LNCAP (cell line): ENCODE results near the gene NCOA3.

ENCODE experiments used
- CTCF ChIP-seq: fragments of 450-650 bp; IDR thresholded peaks from 2 replicates; pipeline ENCODE4 v1.5.1; 2017; ENCODE audit warnings: mild to moderate bottlenecking

Gene NCOA3

GRCh38 chr20:47659904-47660601, 158.4 kb downstream of the NCOA3 start:
- TF ChIP-seq CTCF, result no peak

GRCh38 chr20:47660602-47660905, 158.9 kb downstream of the NCOA3 start:
- no peak for TF ChIP-seq CTCF

GRCh38 chr20:47660983-47661700, 159.5 kb downstream of the NCOA3 start:
- TF ChIP-seq CTCF, result no peak

- TF ChIP-seq CTCF, result no peak
These were observed 160.0 kb downstream of the NCOA3 start for GRCh38 chr20:47661714-47662113.

- no peak for TF ChIP-seq CTCF
These were observed 161.0 kb downstream of the NCOA3 start for GRCh38 chr20:47662483-47663353.

GRCh38 chr20:47663354-47664067, 161.8 kb downstream of the NCOA3 start:
- peak; percentile 97 for TF ChIP-seq CTCF

GRCh38 chr20:47664068-47664437, 162.4 kb downstream of the NCOA3 start:
- peak; percentile 17; the same call in 1 of the 2 replicates for TF ChIP-seq CTCF
